Heart left ventricle (tissue), 16 donors: ENCODE data around the gene CCDC85C. TPM values are rescaled to one million over a fixed set of nuclear protein-coding genes. Genes with fewer than 3 reads are reported as not detected.

Source experiments
- ATAC-seq, 4 donors: fragments of 200-7000 bp; cut with Tn5 transposase; one replicate each; pipeline ENCODE4 v1.9.1; 2020 to 2022; ENCODE audit warnings: moderate library complexity in 4 of 4, mild to moderate bottlenecking in 3 of 4, moderate number of reproducible peaks in 1 of 4
- DNase-seq, 5 donors: peaks; one replicate each; pipeline ENCODE4 v3.0.0-alpha.2; 2020
- H3K27ac ChIP-seq, 12 donors: fragments of 200-600 bp; sonication (generic) in 4 of 12; one replicate each; pipeline versions ENCODE4 v1.5.0 to v1.8.0; 2016 to 2022; ENCODE audit warnings: mild to moderate bottlenecking in 2 of 12
- H3K27me3 ChIP-seq, 9 donors: fragments of 200-600 bp; sonication (generic) in 2 of 9; one replicate each; pipeline versions ENCODE4 v1.5.1 to v1.8.0; 2016 to 2022; ENCODE audit warnings: mild to moderate bottlenecking in 3 of 9
- H3K36me3 ChIP-seq, 9 donors: fragments of 200-600 bp; sonication (generic) in 2 of 9; one replicate each; pipeline versions ENCODE4 v1.5.0 to v1.8.0; 2018 to 2022; ENCODE audit warnings: mild to moderate bottlenecking in 2 of 9
- H3K4me1 ChIP-seq, 12 donors: fragments of 200-600 bp; sonication (generic) in 4 of 12; one replicate each; pipeline versions ENCODE4 v1.5.0 to v1.8.0; 2016 to 2022; ENCODE audit warnings: mild to moderate bottlenecking in 3 of 12
- H3K4me3 ChIP-seq, 12 donors: fragments of 200-600 bp; sonication (generic) in 4 of 12; one replicate each; pipeline versions ENCODE4 v1.5.0 to v1.8.0; 2017 to 2022; ENCODE audit warnings: mild to moderate bottlenecking in 9 of 12, moderate library complexity in 4 of 12
- H3K9me3 ChIP-seq, 12 donors: fragments of 200-600 bp; sonication (generic) in 4 of 12; one replicate each; pipeline versions ENCODE4 v1.5.0 to v1.8.0; 2016 to 2022; ENCODE audit warnings: mild to moderate bottlenecking in 1 of 12
- POLR2A ChIP-seq, 2 donors: fragments of 450-650 bp; IDR thresholded peaks; one replicate each; pipeline ENCODE4 v1.6.1; 2017; ENCODE audit warnings: antibody characterized with exemption in 2 of 2, mild to moderate bottlenecking in 2 of 2, moderate library complexity in 2 of 2
- WGBS, 4 donors: extraction: QIAGEN DNeasy Blood & Tissue Kit in 2 of 4; methylation state at CpG; one replicate each; pipeline versions ENCODE4 v1.1.5 to v1.1.7; 2013 to 2018; 5-methylcytosine and 5-hydroxymethylcytosine counted together
- intact Hi-C, 10 donors: fragments of 100-400 bp; cut with DNase I; formaldehyde crosslinking; loops; one replicate each; pipeline versions ENCODE4 v1.11.1 to v1.14.2; 2022
- polyA plus RNA-seq, 2 donors: library from polyadenylated mRNA; stranded (reverse); fragments of 200-250 nt; gene quantifications; one replicate each; pipeline ENCODE4 v1.2.3, GENCODE V29; 2013
- total RNA-seq, 9 donors: library from RNA; depleted of rRNA in 2 of 9; stranded (reverse); fragments of >200 nt in 2 of 9; fragmentation: NEBNext Ultra II Directional in 3 of 9; extraction: Animal tissue kit (Norgen Biotek cat#: 25700) in 3 of 9; gene quantifications; one replicate each; pipeline versions ENCODE4 v1.1.0 to v1.2.4, GENCODE V29; 2016 to 2023
- TF ChIP-seq, protein P1 (sequence below), 12 donors: fragments of 200-600 bp; sonication (generic) in 4 of 12; IDR thresholded peaks; one replicate each; pipeline versions ENCODE4 v1.5.0 to v1.8.0; 2018 to 2022; ENCODE audit warnings: antibody characterized with exemption in 12 of 12, mild to moderate bottlenecking in 5 of 12
- donor health status: ischemic (EF 13 %, LVEDD 7.1; RV severe dilation, severe dysfunction).
- donor health status: healthy with polysubstance abuse.
- donor health status: DM: no; HTN: yes; CAD: no.
- donor health status: DM: no; HTN: no; CAD: no.
- donor health status: ischemic (EF 25% LVEDD 6.9; RV normal size, moderate dysfunction).
- donor health status: ischemic (EF 25% LVEDD 5.7; RV mildly dilated, moderate dysfunction).
- donor health status: healthy.
- donor health status: DM: yes; HTN: yes; CAD: no.
- donor health status: ischemic (EF 35%, LVEDD 5.7; RV mildly dilated, moderate dysfunction).
- donor health status: nonischemic (EF 11% LVEDD 7.7; RV severe dilation, severe dysfunction).
- donor health status: DM: yes; HTN: yes; CAD: no.
- donor health status: PGD.
- donor health status: ischemic (EF 29% LVEDD 5.4; RV normal size, mild dysfunction).
- donor health status: nonischemic (EF 23%, LVEDD 6.1; RV moderate dilation, normal function).

CCDC85C gene
- total and polyA plus RNA-seq, 11 donors = 22.5 to 45.4 (median 29.7) TPM

DNA sequence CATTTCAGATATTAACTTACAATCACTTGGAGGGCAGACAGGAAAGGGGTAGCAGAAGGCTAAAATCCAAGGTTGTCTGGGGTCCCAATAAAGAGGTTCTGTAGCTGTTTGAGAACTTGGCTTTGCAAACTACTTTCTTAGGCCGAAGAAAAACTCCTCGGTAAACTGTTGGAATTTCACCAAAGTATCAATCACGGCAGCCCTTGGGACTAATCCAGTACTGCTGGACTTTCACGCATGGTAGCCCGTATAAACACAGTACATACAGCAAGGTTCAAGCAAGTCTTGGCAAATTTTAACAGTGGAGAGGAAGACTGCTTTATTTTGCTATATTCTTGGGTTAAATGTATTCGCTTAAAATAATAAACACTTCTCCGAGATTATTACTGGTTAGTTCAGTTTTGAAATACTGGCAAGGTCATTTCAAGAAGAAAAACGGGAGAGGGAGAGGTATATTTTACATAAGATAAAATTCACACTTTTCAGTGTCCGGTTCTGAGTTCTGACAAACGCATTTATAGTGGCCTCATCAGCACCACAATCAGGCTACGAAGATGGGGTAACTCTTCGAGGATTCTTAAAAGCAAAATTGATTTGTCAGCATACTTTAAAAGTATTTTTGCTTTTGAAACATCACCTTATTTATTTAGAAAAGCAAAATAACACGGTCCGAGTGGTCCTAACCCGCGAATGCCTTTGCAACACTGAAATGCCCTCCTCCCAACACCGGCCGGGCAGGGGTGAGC lies 124.7 kb downstream of the CCDC85C start:
- ATAC-seq (no peak), DNase-seq (no peak)
- Histone ChIP-seq H3K9me3 (no peaks in the 10 kb centered on the region), H3K4me3 (peak overlapping the region; percentile 59 to 96 (median 83)), H3K4me1 (peaks cover 10 to 72% (median 55%) of the 10 kb centered on the region in 12 donors), H3K27me3 (no peaks in the 10 kb centered on the region), H3K36me3 (no peaks in the 10 kb centered on the region), H3K27ac (peak overlapping the region; percentile 81 to 95 (median 90))
- TF ChIP-seq, protein P1, sequence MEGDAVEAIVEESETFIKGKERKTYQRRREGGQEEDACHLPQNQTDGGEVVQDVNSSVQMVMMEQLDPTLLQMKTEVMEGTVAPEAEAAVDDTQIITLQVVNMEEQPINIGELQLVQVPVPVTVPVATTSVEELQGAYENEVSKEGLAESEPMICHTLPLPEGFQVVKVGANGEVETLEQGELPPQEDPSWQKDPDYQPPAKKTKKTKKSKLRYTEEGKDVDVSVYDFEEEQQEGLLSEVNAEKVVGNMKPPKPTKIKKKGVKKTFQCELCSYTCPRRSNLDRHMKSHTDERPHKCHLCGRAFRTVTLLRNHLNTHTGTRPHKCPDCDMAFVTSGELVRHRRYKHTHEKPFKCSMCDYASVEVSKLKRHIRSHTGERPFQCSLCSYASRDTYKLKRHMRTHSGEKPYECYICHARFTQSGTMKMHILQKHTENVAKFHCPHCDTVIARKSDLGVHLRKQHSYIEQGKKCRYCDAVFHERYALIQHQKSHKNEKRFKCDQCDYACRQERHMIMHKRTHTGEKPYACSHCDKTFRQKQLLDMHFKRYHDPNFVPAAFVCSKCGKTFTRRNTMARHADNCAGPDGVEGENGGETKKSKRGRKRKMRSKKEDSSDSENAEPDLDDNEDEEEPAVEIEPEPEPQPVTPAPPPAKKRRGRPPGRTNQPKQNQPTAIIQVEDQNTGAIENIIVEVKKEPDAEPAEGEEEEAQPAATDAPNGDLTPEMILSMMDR (IDR thresholded peaks at IDR 0.05) = peak in 1 of 12 donors; percentile 26
- TF ChIP-seq POLR2A (IDR thresholded peaks at IDR 0.05) = no peak
- WGBS, 4 donors = 7 to 16% (median 11%) methylated on average over 18 of the region's 18 CpGs
- intact Hi-C loops = no loop called here

DNA sequence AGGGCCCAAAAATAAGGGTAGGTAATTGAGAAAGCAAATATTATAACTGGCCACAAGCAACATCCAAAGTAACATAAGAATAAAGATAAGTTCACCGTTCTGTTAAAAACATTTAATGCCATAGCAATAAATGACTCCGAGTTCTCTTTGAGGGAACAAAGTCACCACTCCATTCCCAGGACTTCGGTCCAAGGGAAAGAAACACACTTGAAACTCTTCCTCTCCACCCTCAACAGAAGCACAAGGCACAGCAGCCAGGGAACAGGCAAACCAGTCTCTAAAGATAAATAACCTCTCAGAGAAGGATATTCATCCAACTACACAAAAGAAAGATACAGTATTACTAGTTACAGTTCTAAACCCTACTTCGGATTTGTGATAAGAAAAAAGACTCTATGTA lies 125.9 kb downstream of the CCDC85C start:
- Histone ChIP-seq H3K4me3 (peak overlapping the region in 4 of 12 donors; percentile 81 to 89 (median 86)), H3K27me3 (no peaks in the 10 kb centered on the region), H3K36me3 (no peaks in the 10 kb centered on the region), H3K4me1 (peaks cover 10 to 66% (median 52%) of the 10 kb centered on the region in 12 donors), H3K27ac (no peak overlapping the region), H3K9me3 (no peaks in the 10 kb centered on the region)
- TF ChIP-seq POLR2A (IDR thresholded peaks at IDR 0.05) = no peak
- TF ChIP-seq, protein P1 (IDR thresholded peaks at IDR 0.05) = no peak
- intact Hi-C loops = no loop called here
- DNase-seq (no peak), ATAC-seq (no peak)
- WGBS, 4 donors = 48 to 65% (median 58%) methylated on average over 4 of the region's 4 CpGs

DNA sequence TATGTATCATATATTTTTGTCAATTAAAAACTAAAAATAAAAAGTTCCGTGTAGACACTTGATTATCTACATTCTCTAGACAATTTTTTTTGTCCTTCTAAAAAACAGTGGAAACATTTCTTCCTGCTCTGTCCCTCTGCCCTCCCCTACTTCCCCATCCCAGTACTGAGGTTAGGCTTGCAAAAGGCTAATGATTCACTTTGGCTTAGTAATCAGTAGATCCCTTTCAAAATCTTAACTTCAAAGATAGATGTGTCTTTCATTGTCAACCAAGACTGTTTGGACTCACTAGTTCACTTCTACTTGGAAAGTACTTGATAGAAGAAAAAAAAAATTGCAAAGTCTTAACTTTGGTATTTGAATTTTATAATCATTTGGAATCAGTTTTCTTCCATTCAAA lies 127.1 kb downstream of the CCDC85C start:
- 31 to 65% (median 39%) methylated on average over 1 of the region's 1 CpG for WGBS, 4 donors
- intact Hi-C loops = no loop called here
- DNase-seq = no peak
- Histone ChIP-seq H3K36me3 (no peaks in the 10 kb centered on the region), H3K27ac (no peak overlapping the region), H3K4me1 (peaks cover 0 to 59% (median 42%) of the 10 kb centered on the region in 12 donors), H3K9me3 (no peaks in the 10 kb centered on the region), H3K27me3 (no peaks in the 10 kb centered on the region), H3K4me3 (no peak overlapping the region)
- ATAC-seq = no peak
- no peak for TF ChIP-seq POLR2A (IDR thresholded peaks at IDR 0.05)
- TF ChIP-seq, protein P1 (IDR thresholded peaks at IDR 0.05) = no peak

DNA sequence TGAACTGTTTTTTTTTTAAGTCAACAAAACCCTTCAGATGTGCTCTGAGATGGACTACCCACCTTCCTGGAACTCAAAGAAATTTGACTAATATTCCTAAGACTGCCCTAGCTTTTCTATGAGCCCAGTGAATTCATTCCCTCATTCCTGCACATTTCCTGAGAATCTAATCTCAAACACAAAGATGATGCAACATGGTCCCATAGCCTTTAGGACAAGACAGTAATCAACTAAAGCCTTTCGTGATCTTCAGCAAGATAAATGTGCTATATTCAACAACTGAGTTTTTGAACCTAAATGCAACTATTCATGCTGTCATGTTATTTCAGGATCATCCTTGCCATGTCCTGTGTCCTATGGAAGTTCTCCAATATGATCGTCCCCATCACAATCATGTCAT lies 128.3 kb downstream of the CCDC85C start:
- 71 to 89% (median 82%) methylated on average over 2 of the region's 2 CpGs for WGBS, 4 donors
- no peaks in the 10 kb centered on the region for H3K27me3 ChIP-seq
- ATAC-seq (no peak), DNase-seq (no peak)
- no peak overlapping the region for H3K27ac ChIP-seq
- H3K4me3 ChIP-seq = no peak overlapping the region
- H3K4me1 ChIP-seq = peaks cover 0 to 60% (median 42%) of the 10 kb centered on the region in 12 donors
- no peaks in the 10 kb centered on the region for H3K9me3 ChIP-seq
- TF ChIP-seq, protein P1 (IDR thresholded peaks at IDR 0.05) = no peak
- TF ChIP-seq POLR2A (IDR thresholded peaks at IDR 0.05) = no peak
- intact Hi-C loops = no loop called here
- no peaks in the 10 kb centered on the region for H3K36me3 ChIP-seq
